ENCODE data around the gene CHID1.
A peak's percentile ranks its signal among the peaks of the same experiment; 100 is the strongest.

Gene CHID1

DNA sequence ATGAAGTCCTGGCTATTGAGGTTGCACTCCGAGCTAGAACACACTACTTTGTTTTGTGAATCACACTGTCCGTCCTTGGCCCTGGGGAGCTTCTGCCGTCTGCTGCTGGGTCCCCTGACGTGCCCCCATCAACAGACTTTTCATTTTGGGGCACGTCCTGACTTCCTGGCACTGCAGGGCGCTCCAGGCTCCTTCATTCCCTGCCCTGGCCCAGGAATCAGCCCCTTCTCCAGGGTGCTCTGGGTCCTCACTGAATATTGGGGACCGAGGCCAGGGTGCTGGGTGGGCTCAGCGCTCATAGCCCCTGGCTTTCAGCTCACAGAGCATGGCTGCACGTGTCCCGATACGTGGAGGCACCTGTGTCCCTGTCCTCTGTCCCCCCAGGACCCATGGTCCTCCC, 45.7 kb downstream of the CHID1 start:
- DNase-seq (ENCODE audit: low spot score), result no peak

DNA sequence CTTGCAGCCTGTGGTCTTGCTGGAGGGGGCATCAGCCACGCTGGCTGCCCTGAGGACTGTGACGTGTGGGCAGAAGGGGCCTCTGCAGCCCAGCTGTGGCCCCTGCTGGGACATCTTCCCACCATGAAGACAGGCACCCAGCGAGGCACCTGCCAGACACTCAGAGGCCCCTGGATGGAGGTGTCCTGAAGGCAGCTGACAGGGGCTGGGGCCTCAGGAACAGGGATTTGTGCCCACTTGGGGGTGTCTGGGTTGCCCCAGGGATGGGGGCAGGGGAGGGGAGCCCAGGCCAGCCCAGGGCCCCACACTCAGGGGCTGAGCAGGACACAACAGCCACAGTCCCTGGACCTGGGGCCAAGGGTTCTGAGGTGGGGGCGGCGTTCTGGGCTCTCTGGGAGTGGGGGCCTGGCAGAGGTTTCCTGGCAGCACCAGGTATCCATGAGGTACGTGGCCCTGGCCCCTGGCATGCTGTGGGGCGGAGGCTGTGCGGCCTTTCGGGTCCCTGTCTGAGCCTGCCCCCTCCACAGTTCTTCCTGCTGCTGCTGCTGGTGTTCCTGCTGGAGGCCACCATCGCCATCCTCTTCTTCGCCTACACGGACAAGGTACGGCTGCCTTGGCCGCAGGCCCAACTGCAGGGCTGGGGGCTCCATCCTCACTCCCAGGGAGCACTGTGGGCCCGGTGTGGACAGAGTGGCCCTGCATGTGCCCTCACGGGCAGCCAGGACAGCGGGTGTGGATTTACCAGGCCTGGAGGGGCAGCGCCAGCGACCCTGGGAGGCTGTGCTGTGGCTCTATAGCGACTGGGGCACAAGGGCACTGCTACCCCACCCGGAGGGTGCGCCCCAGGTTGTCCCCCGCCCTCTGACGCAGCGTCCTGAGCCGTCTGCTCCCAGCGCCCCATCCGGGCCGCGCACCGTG, 46.4 kb downstream of the CHID1 start:
- DNase-seq (ENCODE audit: low spot score), result no peak

DNA sequence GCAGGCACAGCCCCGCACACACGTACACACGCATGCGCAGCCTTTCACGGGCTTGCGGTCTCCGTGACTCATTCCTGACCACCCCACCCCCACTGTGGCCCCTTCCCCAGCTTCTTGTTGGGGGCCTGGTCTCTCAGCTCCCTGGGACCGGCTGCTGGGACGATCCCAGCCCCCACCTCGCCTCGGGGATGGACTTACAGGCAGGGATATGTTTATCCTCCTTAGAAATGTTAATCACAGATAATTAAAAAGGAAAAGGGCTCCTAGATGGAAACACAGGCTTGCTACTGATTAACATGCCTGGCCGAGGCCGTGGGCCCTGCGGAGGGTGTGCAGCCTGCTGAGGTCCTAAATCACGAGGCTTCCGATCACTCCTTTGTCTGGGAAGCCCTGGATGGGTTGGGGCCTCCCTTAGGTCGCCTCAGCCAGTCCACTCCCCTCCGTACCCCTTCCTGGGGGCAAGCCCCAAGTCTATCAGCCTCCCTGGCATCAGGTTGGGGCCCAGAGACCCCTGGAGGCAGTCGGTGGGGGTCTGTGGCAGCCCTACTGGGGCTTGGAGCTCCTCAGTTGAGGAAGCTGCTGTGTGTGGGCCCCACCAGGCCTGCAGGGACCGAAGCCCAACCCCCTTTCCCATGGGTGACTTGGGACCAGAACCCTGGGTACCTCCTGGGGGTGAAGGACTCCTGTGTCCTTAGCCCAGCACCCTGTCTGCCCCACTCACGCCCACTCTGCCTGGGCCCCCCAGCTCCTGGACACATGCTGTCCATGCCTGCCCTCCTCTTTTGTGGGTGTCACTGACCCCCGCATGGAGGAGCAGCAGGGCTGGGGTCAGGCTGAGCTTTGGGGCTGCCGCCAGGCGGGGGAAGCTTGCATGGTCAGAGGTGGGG, 47.3 kb downstream of the CHID1 start:
- no peak for DNase-seq (ENCODE audit: low spot score)

DNA sequence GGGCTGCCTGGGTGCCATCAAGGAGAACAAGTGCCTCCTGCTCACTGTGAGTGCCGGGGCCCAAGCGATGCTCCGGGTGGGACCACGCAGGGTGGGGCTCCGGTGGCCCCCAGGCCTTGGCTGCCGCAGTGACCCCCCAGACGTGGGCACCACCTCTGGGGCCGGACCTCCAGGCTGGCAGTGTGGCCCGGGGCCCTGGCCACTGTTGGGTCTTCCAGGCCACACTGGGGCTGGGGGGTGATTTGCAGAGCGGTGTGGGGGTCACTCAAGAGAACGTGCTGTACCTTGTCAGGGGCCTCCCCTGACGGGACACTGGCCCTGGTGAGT, 48.0 kb downstream of the CHID1 start:
- no peak for DNase-seq (ENCODE audit: low spot score)

DNA sequence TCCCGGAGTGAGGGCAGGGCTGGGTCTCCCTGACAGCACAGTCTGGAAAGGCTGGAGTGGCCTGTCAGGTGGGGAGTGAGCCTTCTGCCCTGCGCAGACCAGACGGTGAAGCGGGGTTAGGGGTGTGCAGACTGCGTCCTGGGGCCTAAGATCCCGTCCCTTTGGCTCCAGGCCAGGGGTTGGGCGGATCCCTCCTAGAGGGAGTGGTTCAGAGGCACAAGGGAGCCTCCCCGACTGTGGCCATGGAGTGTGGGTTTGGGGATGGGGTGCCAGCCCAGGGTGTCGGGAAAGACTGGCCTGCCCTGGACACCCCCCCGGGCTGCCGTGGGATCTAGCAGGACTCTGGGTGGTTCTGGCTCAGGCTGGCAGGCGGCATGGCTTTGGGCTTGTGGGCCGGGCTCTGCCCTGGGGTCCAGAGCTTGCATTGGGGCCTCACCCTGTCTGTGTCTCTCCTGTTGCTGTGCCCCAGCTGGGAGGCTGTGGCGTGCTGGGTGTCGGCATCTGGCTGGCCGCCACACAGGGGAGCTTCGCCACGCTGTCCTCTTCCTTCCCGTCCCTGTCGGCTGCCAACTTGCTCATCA, 48.4 kb downstream of the CHID1 start:
- DNase-seq (ENCODE audit: low spot score), result no peak

DNA sequence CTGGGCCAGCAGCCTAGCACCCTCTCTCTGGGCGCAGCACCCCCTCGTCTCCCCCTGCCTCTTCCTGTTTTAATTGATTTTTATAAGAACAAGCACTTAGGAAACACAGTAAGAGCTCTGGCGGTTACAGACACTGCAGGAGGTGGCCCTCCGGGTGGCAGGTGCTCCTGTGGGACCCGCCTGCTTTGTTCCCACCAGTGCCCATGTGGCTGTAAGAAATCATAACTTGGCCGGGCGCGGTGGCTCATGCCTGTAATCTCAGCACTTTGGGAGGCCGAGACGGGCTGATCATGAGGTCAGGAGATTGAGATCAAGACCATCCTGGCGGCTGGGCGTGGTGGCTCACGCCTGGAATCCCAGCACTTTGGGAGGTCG, 49.5 kb downstream of the CHID1 start:
- no peak for DNase-seq (ENCODE audit: low spot score)

DNA sequence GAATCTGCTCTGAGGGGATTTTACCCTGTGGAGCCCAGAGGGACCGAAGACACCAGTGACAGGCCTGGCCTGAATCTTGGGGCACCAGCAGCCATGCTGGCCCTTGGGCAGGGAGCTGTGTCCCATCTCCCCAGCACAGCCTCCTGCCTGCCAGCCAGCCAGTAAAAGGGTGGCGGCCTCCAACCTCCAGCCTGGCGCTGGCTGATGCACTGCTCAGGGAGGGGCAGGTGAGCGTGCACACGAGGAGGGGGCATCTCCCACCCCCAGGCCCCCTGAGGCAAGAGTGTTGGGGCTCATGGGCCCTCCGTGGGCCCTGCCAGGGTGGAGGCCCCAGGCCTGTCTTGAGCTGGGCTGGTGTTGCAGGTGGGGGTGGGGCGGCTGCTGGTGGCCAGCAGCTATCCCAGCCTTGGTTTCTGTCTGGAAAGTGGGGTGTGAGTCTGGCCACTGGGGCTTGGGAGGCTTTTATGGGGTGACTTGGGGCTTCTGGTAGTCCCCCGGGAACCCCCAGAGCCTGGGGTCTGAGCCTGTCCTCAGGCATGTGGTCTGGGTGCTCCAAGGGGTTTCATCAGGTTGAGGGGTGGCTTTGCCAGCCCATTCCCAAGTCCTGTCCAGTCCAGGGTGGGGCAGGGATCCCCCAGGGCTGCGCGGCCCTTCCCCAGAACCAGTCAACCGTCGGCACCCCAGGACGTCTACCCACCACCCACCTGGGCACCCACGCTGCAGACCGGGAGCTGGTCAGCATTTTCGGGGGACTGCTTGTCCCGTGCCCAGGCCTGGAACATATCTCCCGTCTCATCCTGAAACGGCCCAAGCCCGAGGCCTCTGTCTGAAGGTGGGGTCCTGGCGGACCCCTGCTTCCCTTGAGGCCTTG, 50.1 kb downstream of the CHID1 start:
- DNase-seq (ENCODE audit: low spot score), result no peak

DNA sequence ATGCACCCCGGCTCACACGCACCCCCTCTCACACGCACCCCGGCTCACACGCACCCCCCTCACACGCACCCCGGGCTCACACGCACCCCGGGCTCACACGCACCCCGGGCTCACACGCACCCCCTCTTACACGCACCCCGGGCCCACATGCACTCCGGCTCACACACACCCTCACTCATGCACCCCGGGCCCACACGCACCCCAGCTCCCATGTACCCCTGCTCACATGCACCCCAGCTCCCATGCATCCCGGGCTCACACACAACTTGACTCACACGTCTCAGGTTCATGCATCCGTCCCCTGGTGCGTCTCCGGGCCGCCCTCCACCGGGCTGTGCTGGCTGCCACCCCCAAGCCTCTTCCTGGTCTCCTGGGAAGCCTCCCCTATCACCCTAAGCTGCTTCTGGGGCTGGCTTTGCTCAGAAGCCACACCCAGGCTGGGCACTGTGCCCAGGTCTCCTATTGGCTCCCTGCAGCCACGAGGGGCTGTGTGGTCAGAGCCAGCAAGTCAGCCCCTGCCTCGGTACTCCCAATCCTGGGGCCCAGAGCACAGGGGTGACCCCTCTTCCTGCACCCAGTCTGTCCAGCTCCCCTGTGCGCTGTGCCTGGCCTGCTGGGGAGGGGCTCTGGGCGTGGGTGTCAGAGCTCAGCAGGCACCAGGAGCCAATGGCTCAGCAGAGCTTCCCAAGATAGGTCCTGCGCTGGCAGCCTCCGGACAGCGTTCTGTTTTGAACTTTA, 51.0 kb downstream of the CHID1 start:
- DNase-seq (ENCODE audit: low spot score), result peak; percentile 31

DNA sequence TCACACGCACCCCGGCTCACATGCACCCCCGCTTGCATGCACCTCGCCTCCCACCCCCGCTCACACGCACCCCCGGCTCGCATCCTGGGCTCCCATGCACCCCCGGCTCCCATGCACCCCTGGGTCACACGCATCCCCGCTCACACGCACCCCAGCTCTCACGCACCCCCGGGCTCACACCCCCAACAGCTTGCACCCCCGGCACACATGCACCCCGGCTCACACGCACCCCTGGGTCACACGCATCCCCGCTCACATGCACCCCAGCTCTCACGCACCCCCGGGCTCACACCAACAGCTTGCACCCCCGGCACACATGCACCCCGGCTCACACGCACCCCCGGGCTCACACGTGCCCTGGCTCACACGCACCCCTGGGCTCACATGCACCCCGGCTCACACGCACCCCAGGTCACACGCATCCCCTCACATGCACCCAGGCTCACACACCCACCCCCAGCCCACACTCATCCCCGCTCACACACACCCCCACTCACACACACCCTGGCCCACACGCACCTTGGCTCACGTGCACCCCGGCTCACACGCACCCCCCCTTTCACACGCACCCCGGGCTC, 51.8 kb downstream of the CHID1 start:
- no peak for DNase-seq (ENCODE audit: low spot score)

DNA sequence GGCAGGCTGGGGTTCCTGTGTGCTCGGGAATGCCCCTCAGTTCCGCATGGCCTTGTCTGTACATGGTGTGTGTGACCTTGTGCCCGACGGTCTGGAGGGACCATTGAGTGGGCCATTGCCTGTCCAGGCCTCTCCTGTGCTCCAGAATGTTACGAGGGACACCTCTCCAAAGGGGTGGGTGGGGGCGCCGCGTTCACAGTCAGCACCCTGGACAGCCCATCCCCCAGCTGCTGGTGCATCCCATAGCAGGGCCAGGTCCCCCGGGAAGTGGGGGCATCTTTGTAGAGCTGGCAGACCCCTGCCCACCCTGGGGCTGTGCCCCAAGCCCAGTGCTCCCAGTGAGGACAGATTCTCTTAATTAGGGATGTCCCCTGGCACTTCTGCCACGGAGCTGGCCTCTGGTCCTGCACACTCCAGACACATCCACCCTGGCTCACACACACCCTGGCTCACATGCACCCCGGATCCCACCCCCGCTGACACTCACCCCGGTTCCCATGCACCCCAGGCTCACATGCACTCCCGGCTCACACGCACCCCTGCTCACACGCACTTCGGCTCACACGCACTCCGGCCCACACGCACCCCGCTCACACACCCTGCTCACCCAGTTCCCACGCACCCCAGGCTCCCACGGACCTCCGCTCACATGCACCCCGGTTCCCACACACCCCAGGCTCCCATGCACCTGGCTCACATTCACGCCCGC, 52.4 kb downstream of the CHID1 start:
- DNase-seq (ENCODE audit: low spot score), result no peak

DNA sequence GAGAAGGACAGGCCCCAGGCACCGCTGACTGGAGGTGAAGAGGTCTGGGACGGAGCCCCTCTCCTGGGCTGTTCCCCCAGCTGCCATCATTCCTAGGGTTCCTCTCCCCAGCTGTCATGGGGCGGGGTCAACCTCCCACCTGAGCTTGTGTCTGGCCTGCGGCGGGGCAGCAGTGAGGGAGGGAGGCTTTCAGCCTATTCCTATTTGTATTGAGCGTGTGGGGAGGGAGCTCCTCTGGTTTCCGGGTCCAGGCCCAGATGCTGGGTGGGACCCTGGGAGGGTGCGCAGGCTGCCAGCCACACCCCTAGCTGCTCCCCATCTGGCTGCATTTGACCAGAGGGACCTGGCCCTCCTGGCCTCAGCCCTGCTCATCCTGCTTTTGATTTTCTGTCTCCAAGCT, 54.2 kb downstream of the CHID1 start:
- no peak for DNase-seq (ENCODE audit: low spot score)

DNA sequence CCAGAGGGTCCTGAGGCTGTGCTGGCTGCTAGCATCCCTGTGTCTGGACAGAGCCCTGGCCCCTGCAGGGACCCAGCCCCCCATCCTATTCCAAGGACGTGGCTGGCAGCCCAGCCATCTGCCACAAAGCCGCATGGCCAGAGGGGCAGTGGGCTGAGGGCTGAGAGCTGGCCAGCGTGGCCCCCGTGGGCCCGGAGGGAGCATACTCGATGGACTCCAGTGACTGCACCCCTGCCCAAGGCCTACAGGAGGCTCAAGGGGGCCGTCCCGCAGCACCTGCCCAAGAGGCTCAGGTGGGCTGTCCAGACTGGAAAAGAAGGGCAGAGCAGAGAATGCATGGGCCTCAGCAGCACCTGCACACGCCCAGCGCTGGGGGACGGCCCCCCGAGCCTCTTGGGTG, 54.8 kb downstream of the CHID1 start:
- DNase-seq (ENCODE audit: low spot score), result no peak

DNA sequence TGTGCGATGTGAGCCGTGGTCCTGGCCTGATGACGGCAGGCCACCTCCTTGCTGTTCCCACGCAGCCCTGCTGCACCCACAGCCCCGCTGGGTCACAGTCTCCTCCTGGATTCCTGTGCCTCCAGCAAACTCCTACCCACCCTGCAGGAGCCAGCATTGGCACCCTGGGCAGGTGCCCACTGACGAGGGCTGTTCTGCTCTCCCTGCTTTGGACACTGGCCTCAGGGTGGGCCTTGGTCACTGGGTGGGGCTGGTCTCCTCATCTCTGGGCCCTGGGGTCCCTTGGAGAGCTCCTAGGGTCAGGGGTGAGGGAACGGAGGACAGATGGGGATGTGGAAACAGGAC, 55.3 kb downstream of the CHID1 start:
- DNase-seq (ENCODE audit: low spot score), result no peak

DNA sequence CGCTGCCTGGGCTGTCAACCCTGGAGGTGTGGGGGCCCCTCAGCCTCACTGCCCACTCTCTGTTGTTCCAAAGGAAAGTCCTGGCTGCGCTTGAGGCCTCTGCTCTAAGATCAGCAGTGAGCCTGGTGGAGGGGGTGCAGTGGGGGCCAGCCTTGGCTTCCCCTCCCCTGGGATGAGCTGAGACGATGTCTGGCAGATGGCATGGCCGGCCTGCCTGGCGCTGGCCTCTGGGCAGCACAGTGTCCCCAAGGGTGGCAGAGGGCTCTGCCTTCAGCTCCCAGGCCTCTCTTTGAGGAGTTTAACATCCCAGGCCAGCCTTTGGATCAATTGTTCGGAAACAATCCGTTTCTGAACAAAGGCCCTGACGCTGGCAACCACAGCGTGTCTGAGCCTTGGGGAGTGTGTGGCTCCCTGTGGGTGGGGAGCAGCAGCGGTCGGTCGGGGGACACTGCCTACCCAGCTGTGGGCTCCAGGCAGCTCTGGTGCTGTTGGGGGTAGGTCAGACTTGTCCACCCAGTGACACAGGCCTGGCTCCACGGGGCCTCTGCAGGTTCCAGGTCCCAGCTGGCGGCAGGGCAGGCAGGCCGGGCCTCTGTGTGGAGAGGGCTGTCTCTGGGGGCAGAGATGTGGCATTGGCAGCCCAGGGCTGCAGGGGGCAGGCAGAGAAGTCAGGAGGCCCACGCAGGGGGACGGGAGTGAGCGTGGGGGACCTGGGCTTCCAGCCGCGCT, 55.8 kb downstream of the CHID1 start:
- no peak for DNase-seq (ENCODE audit: low spot score)

DNA sequence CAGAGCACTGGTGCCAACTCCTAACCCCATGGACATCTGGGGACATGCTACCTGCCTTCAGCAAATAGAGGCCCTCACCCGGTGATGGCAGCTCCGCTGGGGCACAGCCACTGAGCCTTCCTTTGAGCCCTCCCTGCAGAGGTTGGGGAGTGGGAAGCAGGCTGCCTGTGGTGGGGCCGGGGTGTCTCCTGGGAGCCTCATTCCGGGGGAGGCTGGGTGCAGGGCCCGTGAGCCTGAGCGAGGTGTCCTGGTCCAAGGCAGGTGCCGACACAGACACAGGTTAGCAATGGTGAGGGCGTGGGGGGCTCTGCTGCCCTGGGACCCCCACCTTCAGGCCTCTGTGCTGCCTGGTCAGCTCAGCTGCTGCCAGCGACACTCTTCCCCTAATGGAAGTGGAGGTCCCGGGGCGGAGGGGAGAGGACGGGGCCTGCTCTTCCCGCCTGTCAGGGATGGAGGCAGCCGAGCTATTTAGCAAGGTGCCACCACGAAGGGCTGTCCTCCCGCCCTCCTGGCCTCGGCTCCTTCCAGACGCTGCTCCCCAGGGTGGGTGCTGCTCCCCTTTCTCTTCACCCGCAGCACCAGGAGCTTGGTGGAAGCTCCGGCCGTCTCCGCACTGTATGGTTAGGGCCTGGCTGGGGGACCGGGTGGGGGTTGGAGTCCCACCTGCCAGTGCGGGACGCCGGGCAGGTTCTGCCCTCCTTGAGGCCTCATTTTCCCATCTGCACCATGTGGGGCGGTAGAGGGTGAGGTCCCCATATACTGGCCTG, 56.7 kb downstream of the CHID1 start:
- no peak for DNase-seq (ENCODE audit: low spot score)

DNA sequence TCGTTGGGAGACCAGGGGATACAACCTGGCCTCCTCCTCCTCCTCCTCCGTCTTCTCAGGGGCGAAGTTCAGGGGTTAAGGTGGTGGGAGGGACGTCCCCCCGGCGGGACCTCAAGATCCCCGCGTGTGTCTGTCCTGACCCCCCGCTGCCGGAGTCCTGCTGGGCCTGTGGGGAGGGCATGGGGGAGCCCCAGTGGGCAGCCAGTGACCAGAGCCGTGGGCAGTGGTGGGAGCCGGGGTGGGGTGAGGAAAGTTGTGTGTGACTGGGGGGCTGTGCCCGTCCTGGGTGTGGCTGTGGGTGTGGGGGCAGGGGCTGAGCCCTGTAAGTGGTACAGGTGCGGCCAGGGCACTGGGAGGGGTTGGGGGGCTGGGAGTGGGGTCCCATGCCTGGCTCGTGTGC, 57.8 kb downstream of the CHID1 start:
- DNase-seq (ENCODE audit: low spot score), result no peak

DNA sequence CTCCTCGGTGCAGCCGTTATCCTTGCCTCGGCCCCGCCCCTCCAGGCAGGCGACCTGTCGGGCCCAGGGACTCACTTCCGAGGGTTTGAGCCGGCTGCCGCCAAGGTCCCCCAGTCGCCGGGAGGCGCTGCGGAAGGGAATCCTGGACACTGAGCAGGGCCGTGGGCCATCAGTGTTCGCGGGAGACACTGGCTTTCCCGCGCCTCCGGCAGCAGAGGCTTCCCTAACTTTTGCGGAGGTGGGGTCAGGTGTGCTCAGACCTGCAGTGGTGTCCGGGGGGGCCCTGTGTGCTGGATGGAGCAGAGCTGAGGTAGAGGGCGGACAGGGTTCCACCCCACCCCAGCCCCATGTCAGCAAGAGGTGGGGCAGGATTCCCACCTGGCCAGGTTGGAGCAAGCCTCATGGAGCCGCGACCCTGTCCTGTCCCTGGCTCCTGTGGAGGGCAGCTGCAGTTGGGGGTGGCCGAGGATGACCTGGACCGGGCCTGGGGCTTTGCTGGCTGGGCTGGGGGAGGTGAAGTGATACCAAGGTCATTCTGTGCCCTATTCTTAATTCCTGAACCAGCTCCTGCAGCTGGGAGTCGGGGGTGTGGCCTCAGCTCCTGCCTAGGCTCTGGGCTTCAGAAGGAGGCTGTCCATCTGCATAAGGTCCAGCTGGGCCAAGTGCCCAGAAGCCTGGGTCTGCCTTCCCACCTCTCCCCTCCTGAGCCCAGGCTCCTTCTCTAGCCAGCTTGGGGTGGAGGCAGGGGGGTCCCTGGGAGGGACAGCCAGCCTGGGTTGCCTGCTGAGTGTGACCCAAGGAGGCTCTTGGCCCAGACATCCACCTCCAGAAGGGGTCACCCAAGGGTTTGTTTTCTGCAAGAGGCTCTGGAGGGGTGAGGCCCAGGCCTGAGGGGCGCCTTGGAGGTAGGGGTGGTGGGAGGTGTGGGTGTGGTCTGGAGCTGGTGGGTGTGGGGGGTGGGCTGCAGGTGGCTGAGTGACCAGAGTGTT, 59.5 kb downstream of the CHID1 start:
- DNase-seq (ENCODE audit: low spot score), result no peak
